Measurements from ENCODE around the gene CLRN3. TPM values are rescaled to one million over a fixed set of nuclear protein-coding genes. Genes with fewer than 3 reads are reported as not detected.
A peak's percentile ranks its signal among the peaks of the same experiment; 100 is the strongest.

Gene CLRN3
- total and polyA plus RNA-seq, 12 donors: not detected

- Histone ChIP-seq H3K4me3 (no peak overlapping the region), H3K36me3 (no peaks in the 10 kb centered on the region), H3K9me3 (no peaks in the 10 kb centered on the region), H3K27ac (peak overlapping the region in 1 of 10 donors; percentile 61), H3K4me1 (peaks cover 0 to 41% (median 10%) of the 10 kb centered on the region in 9 donors), H3K27me3 (peaks cover 0 to 6% (median 0%) of the 10 kb centered on the region in 7 donors)
- TF ChIP-seq, protein P1, sequence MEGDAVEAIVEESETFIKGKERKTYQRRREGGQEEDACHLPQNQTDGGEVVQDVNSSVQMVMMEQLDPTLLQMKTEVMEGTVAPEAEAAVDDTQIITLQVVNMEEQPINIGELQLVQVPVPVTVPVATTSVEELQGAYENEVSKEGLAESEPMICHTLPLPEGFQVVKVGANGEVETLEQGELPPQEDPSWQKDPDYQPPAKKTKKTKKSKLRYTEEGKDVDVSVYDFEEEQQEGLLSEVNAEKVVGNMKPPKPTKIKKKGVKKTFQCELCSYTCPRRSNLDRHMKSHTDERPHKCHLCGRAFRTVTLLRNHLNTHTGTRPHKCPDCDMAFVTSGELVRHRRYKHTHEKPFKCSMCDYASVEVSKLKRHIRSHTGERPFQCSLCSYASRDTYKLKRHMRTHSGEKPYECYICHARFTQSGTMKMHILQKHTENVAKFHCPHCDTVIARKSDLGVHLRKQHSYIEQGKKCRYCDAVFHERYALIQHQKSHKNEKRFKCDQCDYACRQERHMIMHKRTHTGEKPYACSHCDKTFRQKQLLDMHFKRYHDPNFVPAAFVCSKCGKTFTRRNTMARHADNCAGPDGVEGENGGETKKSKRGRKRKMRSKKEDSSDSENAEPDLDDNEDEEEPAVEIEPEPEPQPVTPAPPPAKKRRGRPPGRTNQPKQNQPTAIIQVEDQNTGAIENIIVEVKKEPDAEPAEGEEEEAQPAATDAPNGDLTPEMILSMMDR (IDR thresholded peaks at IDR 0.05): no peak
- intact Hi-C loops (cut with DNase I): no loop called here
- ATAC-seq (no peak), DNase-seq (no peak)
- 57 to 63% methylated on average over 3 of the region's 3 CpGs for WGBS, 2 donors
Observed at GRCh38 chr10:127890216-127890615, 2.5 kb downstream of the CLRN3 start.

- H3K4me1 ChIP-seq: peaks cover 0 to 41% (median 10%) of the 10 kb centered on the region in 9 donors
- WGBS, 2 donors: 58 to 68% methylated on average over 4 of the region's 4 CpGs
- H3K27ac ChIP-seq: peak overlapping the region in 2 of 10 donors; percentile 21 to 61
- intact Hi-C loops (cut with DNase I): no loop called here
- no peaks in the 10 kb centered on the region for H3K36me3 ChIP-seq
- peak in 4 of 8 donors; percentile 23 to 61 (median 56) for ATAC-seq
- H3K4me3 ChIP-seq: no peak overlapping the region
- H3K9me3 ChIP-seq: no peaks in the 10 kb centered on the region
- H3K27me3 ChIP-seq: peaks cover 0 to 6% (median 0%) of the 10 kb centered on the region in 7 donors
- TF ChIP-seq, protein P1 (IDR thresholded peaks at IDR 0.05): no peak
- DNase-seq: no peak
Observed at GRCh38 chr10:127889605-127890195, 3.0 kb downstream of the CLRN3 start.

DNA sequence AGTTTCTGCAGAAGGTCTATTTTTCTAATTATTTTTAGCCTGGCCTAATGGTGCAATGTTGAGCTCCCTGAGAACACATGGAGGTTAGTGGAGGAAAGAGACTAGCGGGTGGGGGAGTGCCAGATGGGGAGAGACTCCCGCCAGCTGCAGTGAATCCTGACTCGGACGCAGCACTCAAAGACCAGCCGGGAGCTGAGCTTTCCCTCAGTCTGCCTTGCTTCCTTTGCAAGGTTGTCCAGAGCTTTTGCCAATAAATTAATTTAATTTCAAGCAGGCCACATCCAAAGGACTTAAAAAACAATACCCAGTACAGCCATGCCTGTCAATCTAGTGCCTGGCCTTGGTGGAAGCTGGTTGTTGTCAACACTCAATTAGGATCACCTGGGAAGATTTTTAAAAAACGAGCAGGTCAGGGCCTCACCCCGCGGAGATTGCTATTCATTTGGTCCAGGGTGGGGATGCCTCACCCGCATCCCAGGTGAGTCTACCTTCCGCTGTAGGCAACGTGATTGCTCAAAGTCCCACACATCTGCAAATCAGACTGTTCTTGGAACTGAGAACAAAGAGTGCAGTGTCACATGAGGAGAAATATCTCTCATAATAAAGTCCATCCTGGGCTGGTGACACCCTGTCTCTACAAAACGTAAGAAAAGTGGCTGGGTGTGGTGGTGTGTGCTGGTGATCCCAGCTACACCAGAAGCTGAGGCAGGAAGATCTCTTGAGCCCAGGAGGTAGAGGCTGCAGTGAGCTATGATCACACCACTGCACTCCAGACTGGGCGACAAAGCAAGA, 4.0 kb downstream of the CLRN3 start:
- 78 to 79% methylated on average over 13 of the region's 13 CpGs for WGBS, 2 donors
- Histone ChIP-seq H3K4me1 (peaks cover 0 to 41% (median 10%) of the 10 kb centered on the region in 9 donors), H3K27ac (peak overlapping the region in 1 of 10 donors; percentile 61), H3K9me3 (no peaks in the 10 kb centered on the region), H3K36me3 (no peaks in the 10 kb centered on the region), H3K4me3 (no peak overlapping the region), H3K27me3 (peaks cover 0 to 6% (median 0%) of the 10 kb centered on the region in 7 donors)
- intact Hi-C loops (cut with DNase I): no loop called here
- ATAC-seq: peak in 3 of 8 donors; percentile 25 to 41 (median 38)
- TF ChIP-seq, protein P1 (IDR thresholded peaks at IDR 0.05): no peak
- no peak for DNase-seq

DNA sequence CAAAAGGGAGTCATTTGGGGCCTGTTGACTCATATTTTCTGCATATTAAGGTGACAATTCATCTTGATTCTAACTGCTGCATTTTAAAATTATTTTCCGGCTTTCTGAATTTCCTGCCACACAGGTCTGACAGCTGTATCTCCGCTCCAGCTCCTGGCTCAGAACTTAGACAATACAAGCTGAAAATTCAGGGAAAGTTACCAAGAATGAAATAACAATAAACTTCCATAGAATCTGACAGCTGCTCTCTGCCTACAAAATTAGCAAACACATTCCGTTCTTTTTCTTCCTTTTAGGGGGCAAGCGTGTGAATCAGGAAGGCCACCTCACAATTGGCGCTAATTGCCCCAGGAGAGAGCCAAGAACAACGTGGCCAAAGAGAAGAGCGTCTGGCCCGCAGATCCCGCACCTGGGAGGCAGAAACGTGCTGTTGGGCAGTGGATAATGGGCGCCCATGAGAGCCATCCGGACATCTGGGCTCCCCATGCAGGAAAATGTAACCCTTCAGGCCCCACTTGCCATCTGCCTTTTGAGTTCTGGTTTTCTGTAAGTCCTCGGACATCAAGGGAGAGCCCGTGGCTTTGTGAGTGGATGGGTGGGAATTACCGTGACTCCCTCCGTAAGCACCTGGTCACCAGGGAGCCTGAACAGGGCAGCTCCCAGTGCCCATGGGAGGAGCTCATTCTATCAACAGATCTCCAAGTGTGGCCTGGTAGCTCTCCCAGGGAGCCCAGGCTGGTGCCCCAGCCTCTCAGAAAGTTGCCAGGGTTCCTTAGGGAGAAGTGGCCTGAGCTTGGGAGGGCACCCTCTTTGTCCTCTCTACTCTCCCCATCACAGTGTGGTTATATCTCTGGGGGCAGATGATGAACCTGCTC, 5.0 kb downstream of the CLRN3 start:
- no peaks in the 10 kb centered on the region for H3K36me3 ChIP-seq
- ATAC-seq (peak in 2 of 8 donors; percentile 38 to 55), DNase-seq (no peak)
- TF ChIP-seq, protein P1 (IDR thresholded peaks at IDR 0.05): no peak
- peaks cover 0 to 48% (median 10%) of the 10 kb centered on the region in 9 donors for H3K4me1 ChIP-seq
- WGBS, 2 donors: 63 to 67% methylated on average over 16 of the region's 16 CpGs
- peaks cover 0 to 6% (median 0%) of the 10 kb centered on the region in 7 donors for H3K27me3 ChIP-seq
- H3K27ac ChIP-seq: peak overlapping the region in 2 of 10 donors; percentile 31 to 41
- no peaks in the 10 kb centered on the region for H3K9me3 ChIP-seq
- H3K4me3 ChIP-seq: no peak overlapping the region
- intact Hi-C loops (cut with DNase I): no loop called here

All from heart right ventricle (tissue), 16 donors.